HepG2 (cell line): Measurements from ENCODE around the gene DPH1. TPM values are rescaled to one million over a fixed set of nuclear protein-coding genes. Genes with fewer than 3 reads are reported as not detected.

Experiments used
- CEBPB ChIP-seq: IDR thresholded peaks from 2 replicates; pipeline ENCODE4 v1.6.1; 2011; ENCODE audit warnings: low read depth, low read length, improper control_type of control experiment, borderline replicate concordance
- ELF4 ChIP-seq: sonication (generic); formaldehyde crosslinking; IDR thresholded peaks from 2 replicates; pipeline ENCODE4 v1.5.0; 2020; ENCODE audit warnings: missing genetic modification reagents, mild to moderate bottlenecking, moderate library complexity, borderline replicate concordance
- ETV5 ChIP-seq: IDR thresholded peaks from 2 replicates; pipeline ENCODE4 v1.6.1; 2018; ENCODE audit warnings: missing biosample characterization, missing genetic modification reagents, inconsistent platforms, borderline replicate concordance
- GABPA ChIP-seq, 2 experiments: IDR thresholded peaks; 2 replicates each; pipeline ENCODE4 v1.6.1; 2011 to 2016; ENCODE audit warnings: low read depth in 2 of 2, low read length in 1 of 2, missing biosample characterization in 1 of 2, missing genetic modification characterization in 1 of 2
- HES4 ChIP-seq: sonication (generic); formaldehyde crosslinking; IDR thresholded peaks from 2 replicates; pipeline ENCODE4 v1.9.0; 2021; ENCODE audit warnings: mild to moderate bottlenecking, missing genetic modification reagents, borderline replicate concordance
- HNF4G ChIP-seq, 2 experiments: sonication (generic) in 1 of 2; formaldehyde crosslinking in 1 of 2; IDR thresholded peaks; 2 replicates each; pipeline versions ENCODE4 v1.4.0 to v1.6.1; 2011 to 2020; ENCODE audit warnings: borderline replicate concordance in 2 of 2, low read depth in 2 of 2, mild to moderate bottlenecking in 2 of 2, low read length in 1 of 2, missing genetic modification reagents in 1 of 2, moderate library complexity in 1 of 2
- HOXA9 ChIP-seq: sonication (generic); formaldehyde crosslinking; IDR thresholded peaks from 2 replicates; pipeline ENCODE4 v1.8.1; 2022; ENCODE audit warnings: missing genetic modification reagents, mild to moderate bottlenecking, moderate library complexity, borderline replicate concordance
- MEF2D ChIP-seq: sonication (generic); formaldehyde crosslinking; IDR thresholded peaks from 2 replicates; pipeline ENCODE4 v1.5.1; 2020; ENCODE audit warnings: mild to moderate bottlenecking, missing genetic modification reagents
- RBFOX2 ChIP-seq: fragments of 200-400 bp; formaldehyde crosslinking; IDR thresholded peaks from 2 replicates; pipeline ENCODE4 v1.6.1; 2017; ENCODE audit warnings: low read depth, mild to moderate bottlenecking, low read length
- RFXANK ChIP-seq: IDR thresholded peaks from 2 replicates; pipeline ENCODE4 v1.6.1; 2016
- SAFB2 ChIP-seq: sonication (generic); formaldehyde crosslinking; IDR thresholded peaks from 2 replicates; pipeline ENCODE4 v1.5.1; 2020; ENCODE audit warnings: missing genetic modification reagents, low read depth, mild to moderate bottlenecking, borderline replicate concordance
- SNAPC2 ChIP-seq: sonication (generic); formaldehyde crosslinking; IDR thresholded peaks from 2 replicates; pipeline ENCODE4 v1.8.1; 2022; ENCODE audit warnings: mild to moderate bottlenecking, missing genetic modification reagents
- ZBTB20 ChIP-seq: sonication (generic); formaldehyde crosslinking; IDR thresholded peaks from 2 replicates; pipeline ENCODE4 v1.8.1; 2023; ENCODE audit warnings: missing genetic modification reagents, low read depth, mild to moderate bottlenecking, borderline replicate concordance
- ZBTB38 ChIP-seq: sonication (generic); formaldehyde crosslinking; IDR thresholded peaks from 2 replicates; pipeline ENCODE4 v1.5.1; 2020; ENCODE audit warnings: mild to moderate bottlenecking, missing genetic modification reagents
- ZBTB42 ChIP-seq: sonication (generic); formaldehyde crosslinking; IDR thresholded peaks from 2 replicates; pipeline ENCODE4 v1.5.0; 2020; ENCODE audit warnings: mild to moderate bottlenecking, missing genetic modification reagents
- ZC3H13 ChIP-seq: sonication (generic); formaldehyde crosslinking; IDR thresholded peaks from 2 replicates; pipeline ENCODE4 v1.8.1; 2023; ENCODE audit warnings: mild to moderate bottlenecking, missing genetic modification reagents, moderate library complexity
- ZFP36L2 ChIP-seq: sonication (generic); formaldehyde crosslinking; IDR thresholded peaks from 2 replicates; pipeline ENCODE4 v1.4.0; 2020; ENCODE audit warnings: missing genetic modification reagents
- ZFYVE20 ChIP-seq: sonication (generic); formaldehyde crosslinking; IDR thresholded peaks from 2 replicates; pipeline ENCODE4 v1.8.0; 2023; ENCODE audit warnings: low read depth, mild to moderate bottlenecking, moderate library complexity, missing genetic modification reagents, borderline replicate concordance
- ZNF224 ChIP-seq: sonication (generic); formaldehyde crosslinking; IDR thresholded peaks from 2 replicates; pipeline ENCODE4 v1.5.0; 2020; ENCODE audit warnings: mild to moderate bottlenecking, missing genetic modification reagents
- ZNF30 ChIP-seq: sonication (generic); formaldehyde crosslinking; IDR thresholded peaks from 2 replicates; pipeline ENCODE4 v1.5.0; 2020; ENCODE audit warnings: mild to moderate bottlenecking, missing genetic modification reagents
- ZNF350 ChIP-seq: sonication (generic); formaldehyde crosslinking; IDR thresholded peaks from 2 replicates; pipeline ENCODE4 v1.4.0; 2020; ENCODE audit warnings: mild to moderate bottlenecking, low read depth, missing genetic modification reagents, borderline replicate concordance
- ZNF639 ChIP-seq: conservative IDR thresholded peaks from 2 replicates; pipeline ENCODE4 v1.6.1; 2018; ENCODE audit warnings: missing genetic modification reagents
- ZNF775 ChIP-seq: sonication (generic); formaldehyde crosslinking; IDR thresholded peaks from 2 replicates; pipeline ENCODE4 v1.4.0; 2020; ENCODE audit warnings: missing genetic modification reagents, mild to moderate bottlenecking, moderate library complexity, borderline replicate concordance
- ZNF777 ChIP-seq: sonication (generic); formaldehyde crosslinking; IDR thresholded peaks from 2 replicates; pipeline ENCODE4 v1.4.0; 2020; ENCODE audit warnings: missing genetic modification reagents
- polyA plus RNA-seq, 8 experiments: library from polyadenylated mRNA; depleted of rRNA in 3 of 8; stranded (reverse) in 7 of 8; unstranded in 1 of 8; fragments of >200 nt; fragmentation: Illumina TruSeq in 4 of 8; extraction: Trizol in 4 of 8; gene quantifications; 2 replicates each; pipeline versions ENCODE4 v1.2.1 to v1.2.3, GENCODE V29; 2011 to 2016; ENCODE audit warnings: low read depth in 4 of 8, missing spikeins in 1 of 8, mixed read lengths in 1 of 8; ENCODE audit not compliant: insufficient read depth in 1 of 8
- total RNA-seq, 5 experiments: library from RNA; depleted of rRNA; stranded (reverse); fragments of >200 nt; fragmentation: Illumina TruSeq; extraction: Trizol; gene quantifications; 2 replicates each; pipeline ENCODE4 v1.2.3, GENCODE V29; 2016; ENCODE audit warnings: low read depth in 1 of 5
- TF ChIP-seq, protein P1 (sequence below): sonication (generic); formaldehyde crosslinking; IDR thresholded peaks from 2 replicates; pipeline ENCODE4 v1.5.1; 2020; ENCODE audit warnings: mild to moderate bottlenecking, missing genetic modification reagents, borderline replicate concordance

DPH1 gene
- total and polyA plus RNA-seq, 2 of the 13 experiments (the other 11 are each of a cell fraction or from before 2014, with no cell fraction given) = 25.3 to 42.8 TPM

DNA sequence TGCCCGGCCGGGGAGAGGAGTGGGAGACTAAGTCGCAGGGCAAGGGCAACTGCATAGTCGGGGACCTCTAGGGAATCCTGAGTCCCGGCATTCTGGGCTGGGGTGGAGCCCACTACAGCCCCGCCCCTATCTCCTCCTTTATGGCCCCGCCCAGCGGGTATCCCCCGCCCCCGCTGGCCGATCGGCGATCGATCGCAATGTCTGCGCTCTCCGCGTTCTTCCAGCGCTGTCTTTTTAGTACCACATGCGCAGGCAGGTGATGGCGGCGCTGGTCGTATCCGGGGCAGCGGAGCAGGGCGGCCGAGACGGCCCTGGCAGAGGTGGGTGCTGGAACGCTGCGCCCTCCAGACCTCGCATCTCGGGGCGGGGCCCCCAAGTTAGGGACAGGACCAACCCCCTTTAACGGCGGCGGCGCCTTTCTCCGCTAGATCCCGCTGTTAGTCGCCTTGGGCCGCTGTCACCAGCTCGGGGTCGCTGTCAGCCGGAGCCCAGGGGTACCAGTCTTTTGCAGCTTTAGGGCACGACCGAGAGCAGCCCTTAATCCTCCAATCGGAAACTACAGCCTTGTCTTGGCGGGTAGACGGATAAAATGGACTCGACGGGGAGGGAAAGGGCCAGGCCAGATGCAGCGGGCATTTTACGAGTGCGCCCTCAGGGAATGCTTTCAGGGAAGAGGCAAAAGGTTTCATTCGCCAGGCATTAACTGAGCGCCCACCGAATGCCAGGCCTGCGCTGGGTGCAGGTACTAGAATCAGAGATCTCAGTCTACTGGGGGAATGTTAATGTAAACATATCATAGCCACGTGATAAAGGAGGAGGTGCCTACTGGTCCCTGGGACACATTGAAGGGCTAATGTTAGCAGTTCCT is at the start of gene DPH1 (continued):
- TF ChIP-seq CEBPB (no peak), ZFYVE20 (no peak), SAFB2 (CRISPR knock-in tag) (no peak), ZNF777 (peak; percentile 89), ZNF639 (peak; percentile 77), ZNF30 (CRISPR knock-in tag) (no peak), ZNF224 (CRISPR knock-in tag) (0 out of 2 replicates have a peak, but pooled peaks have one; percentile 17), ZBTB20 (CRISPR knock-in tag) (peak; percentile 47; the same call in 1 of the 2 replicates), MEF2D (CRISPR knock-in tag) (peak; percentile 48; the same call in 1 of the 2 replicates), HES4 (CRISPR knock-in tag) (0 out of 2 replicates have a peak, but pooled peaks have one; percentile 47), SNAPC2 (no peak), ZBTB38 (CRISPR knock-in tag) (peak; percentile 49; the same call in 1 of the 2 replicates), ZC3H13 (CRISPR knock-in tag) (peak; percentile 74; the same call in 1 of the 2 replicates), GABPA (IDR thresholded peaks at IDR 0.05; ENCODE audit: low read depth, low read length) (no peak), GABPA (CRISPR knock-in tag; IDR thresholded peaks at IDR 0.05; ENCODE audit: low read depth) (peak; percentile 77), ELF4 (CRISPR knock-in tag) (no peak), HNF4G (IDR thresholded peaks at IDR 0.05; ENCODE audit: borderline replicate concordance, low read depth, low read length) (no peak), HNF4G (CRISPR knock-in tag; IDR thresholded peaks at IDR 0.05; ENCODE audit: borderline replicate concordance, low read depth) (no peak), ZNF775 (CRISPR knock-in tag) (no peak), ZNF350 (CRISPR knock-in tag) (peak; percentile 85; the same call in 1 of the 2 replicates), RFXANK (CRISPR knock-in tag) (no peak), ZFP36L2 (peak; percentile 67; the same call in 1 of the 2 replicates), ETV5 (CRISPR knock-in tag) (peak; percentile 76), RBFOX2 (peak; percentile 91), HOXA9 (CRISPR knock-in tag) (peak; percentile 75; the same call in 1 of the 2 replicates), ZBTB42 (CRISPR knock-in tag) (peak; percentile 90)
- TF ChIP-seq, protein P1, sequence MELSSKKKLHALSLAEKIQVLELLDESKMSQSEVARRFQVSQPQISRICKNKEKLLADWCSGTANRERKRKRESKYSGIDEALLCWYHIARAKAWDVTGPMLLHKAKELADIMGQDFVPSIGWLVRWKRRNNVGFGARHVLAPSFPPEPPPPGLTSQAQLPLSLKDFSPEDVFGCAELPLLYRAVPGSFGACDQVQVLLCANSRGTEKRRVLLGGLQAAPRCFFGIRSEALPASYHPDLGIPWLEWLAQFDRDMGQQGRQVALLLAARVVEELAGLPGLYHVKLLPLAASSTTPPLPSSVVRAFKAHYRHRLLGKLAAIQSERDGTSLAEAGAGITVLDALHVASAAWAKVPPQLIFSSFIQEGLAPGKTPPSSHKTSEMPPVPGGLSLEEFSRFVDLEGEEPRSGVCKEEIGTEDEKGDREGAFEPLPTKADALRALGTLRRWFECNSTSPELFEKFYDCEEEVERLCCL = no peak
